HG02981 (cell line): Measurements from ENCODE around the gene BCAS3.
A peak's percentile ranks its signal among the peaks of the same experiment; 100 is the strongest.
"Not testable (repeated sequence)": the region's sequence is repeated elsewhere in the genome, so short reads cannot be mapped to it uniquely, and the experiment has no call there.

Source experiments
- ATAC-seq: cut with Tn5 transposase; IDR thresholded peaks from one replicate; pipeline ENCODE4 v1.9.1; 2021; ENCODE audit warnings: mild to moderate bottlenecking, moderate library complexity; ENCODE audit not compliant: unreplicated experiment

Gene BCAS3

GRCh38 chr17:60671482-60671881 lies 6.2 kb upstream of the BCAS3 start:
- no peak for ATAC-seq

- ATAC-seq, result not testable (repeated sequence)
Observed at GRCh38 chr17:60674637-60675036, 3.0 kb upstream of the BCAS3 start.

- no peak for ATAC-seq
Observed at GRCh38 chr17:60675997-60676396, 1.7 kb upstream of the BCAS3 start.

- no peak for ATAC-seq
Observed at GRCh38 chr17:60676758-60677307, 818 bp upstream of the BCAS3 start.

GRCh38 chr17:60678118-60678444 lies 430 bp downstream of the BCAS3 start:
- no peak for ATAC-seq

GRCh38 chr17:60679287-60679686 lies 1.6 kb downstream of the BCAS3 start:
- ATAC-seq, result no peak

- ATAC-seq, result no peak
Observed at GRCh38 chr17:60680754-60681153, 3.1 kb downstream of the BCAS3 start.

GRCh38 chr17:60685437-60685836 lies 7.8 kb downstream of the BCAS3 start:
- no peak for ATAC-seq

GRCh38 chr17:60695960-60696359 lies 18.3 kb downstream of the BCAS3 start:
- no peak for ATAC-seq

GRCh38 chr17:60699090-60699489 lies 21.4 kb downstream of the BCAS3 start:
- ATAC-seq, result no peak

- ATAC-seq, result no peak
Observed at GRCh38 chr17:60704170-60704569, 26.5 kb downstream of the BCAS3 start.

GRCh38 chr17:60712675-60713074 lies 35.0 kb downstream of the BCAS3 start:
- ATAC-seq, result no peak

- no peak for ATAC-seq
Observed at GRCh38 chr17:60713608-60714007, 36.0 kb downstream of the BCAS3 start.

- ATAC-seq, result no peak
Observed at GRCh38 chr17:60716766-60717165, 39.1 kb downstream of the BCAS3 start.

- ATAC-seq, result no peak
Observed at GRCh38 chr17:60717814-60718213, 40.2 kb downstream of the BCAS3 start.

- no peak for ATAC-seq
Observed at GRCh38 chr17:60720763-60721531, 43.3 kb downstream of the BCAS3 start.

- ATAC-seq, result peak; percentile 50
Observed at GRCh38 chr17:60724647-60725046, 47.0 kb downstream of the BCAS3 start.

GRCh38 chr17:60729854-60730253 lies 52.2 kb downstream of the BCAS3 start:
- no peak for ATAC-seq

- no peak for ATAC-seq
Observed at GRCh38 chr17:60730273-60730672, 52.6 kb downstream of the BCAS3 start.

GRCh38 chr17:60738287-60738686 lies 60.6 kb downstream of the BCAS3 start:
- ATAC-seq, result no peak

- ATAC-seq, result no peak
Observed at GRCh38 chr17:60740584-60740983, 62.9 kb downstream of the BCAS3 start.

GRCh38 chr17:60741031-60741430 lies 63.4 kb downstream of the BCAS3 start:
- ATAC-seq, result no peak

- ATAC-seq, result no peak
Observed at GRCh38 chr17:60743282-60743681, 65.6 kb downstream of the BCAS3 start.
